Loucy (cell line): ENCODE measurements around the gene RALGAPA1.

ENCODE experiments used
- EZH2phosphoT487 ChIP-seq: fragments of 200-600 bp; IDR thresholded peaks from 2 replicates; pipeline ENCODE4 v1.6.1; 2018; ENCODE audit warnings: antibody characterized with exemption, mild to moderate bottlenecking, moderate library complexity, borderline replicate concordance
- TF ChIP-seq, protein P1 (sequence below): fragments of 200-600 bp; sonication (generic); conservative IDR thresholded peaks from 2 replicates; pipeline ENCODE4 v1.5.1; 2014; ENCODE audit warnings: mild to moderate bottlenecking, antibody characterized with exemption, low read length

DNA sequence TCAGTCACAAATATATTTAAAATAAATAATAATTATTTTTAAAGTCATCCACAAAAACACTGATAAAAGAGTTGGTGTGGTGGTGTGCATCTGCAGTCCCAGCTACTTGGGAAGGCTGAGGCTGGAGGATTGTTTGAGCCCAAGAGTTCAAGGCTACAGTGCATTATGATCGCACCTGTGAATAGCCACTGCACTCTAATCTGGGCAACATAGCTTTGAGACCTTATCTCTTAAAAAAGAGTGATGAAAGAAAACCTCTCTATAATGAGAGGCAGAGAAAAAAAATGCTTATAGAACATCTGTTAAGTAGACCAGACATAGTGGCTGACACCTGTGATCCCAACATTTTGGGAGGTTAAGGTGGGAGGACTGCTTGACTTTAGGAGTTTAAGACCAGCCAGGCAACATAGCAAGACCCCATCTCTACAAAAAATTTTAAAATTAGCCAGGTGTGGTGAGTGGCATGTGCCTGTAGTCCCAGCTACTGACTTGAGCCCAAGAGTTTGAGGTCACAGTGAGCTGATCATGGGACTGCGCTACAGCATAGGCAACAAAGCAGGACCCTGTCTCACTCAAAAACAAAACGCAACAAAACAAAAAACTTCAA is 50.5 kb downstream of the RALGAPA1 start:
- TF ChIP-seq EZH2phosphoT487 = no peak
- TF ChIP-seq, protein P1, sequence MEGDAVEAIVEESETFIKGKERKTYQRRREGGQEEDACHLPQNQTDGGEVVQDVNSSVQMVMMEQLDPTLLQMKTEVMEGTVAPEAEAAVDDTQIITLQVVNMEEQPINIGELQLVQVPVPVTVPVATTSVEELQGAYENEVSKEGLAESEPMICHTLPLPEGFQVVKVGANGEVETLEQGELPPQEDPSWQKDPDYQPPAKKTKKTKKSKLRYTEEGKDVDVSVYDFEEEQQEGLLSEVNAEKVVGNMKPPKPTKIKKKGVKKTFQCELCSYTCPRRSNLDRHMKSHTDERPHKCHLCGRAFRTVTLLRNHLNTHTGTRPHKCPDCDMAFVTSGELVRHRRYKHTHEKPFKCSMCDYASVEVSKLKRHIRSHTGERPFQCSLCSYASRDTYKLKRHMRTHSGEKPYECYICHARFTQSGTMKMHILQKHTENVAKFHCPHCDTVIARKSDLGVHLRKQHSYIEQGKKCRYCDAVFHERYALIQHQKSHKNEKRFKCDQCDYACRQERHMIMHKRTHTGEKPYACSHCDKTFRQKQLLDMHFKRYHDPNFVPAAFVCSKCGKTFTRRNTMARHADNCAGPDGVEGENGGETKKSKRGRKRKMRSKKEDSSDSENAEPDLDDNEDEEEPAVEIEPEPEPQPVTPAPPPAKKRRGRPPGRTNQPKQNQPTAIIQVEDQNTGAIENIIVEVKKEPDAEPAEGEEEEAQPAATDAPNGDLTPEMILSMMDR = no peak
